HG03469 (cell line): ENCODE measurements around the gene RNF157.

ENCODE experiments used
- ATAC-seq: cut with Tn5 transposase; IDR thresholded peaks from one replicate; pipeline ENCODE4 v1.9.1; 2021; ENCODE audit warnings: mild to moderate bottlenecking, moderate library complexity, moderate number of reproducible peaks; ENCODE audit not compliant: unreplicated experiment

The RNF157 gene

DNA sequence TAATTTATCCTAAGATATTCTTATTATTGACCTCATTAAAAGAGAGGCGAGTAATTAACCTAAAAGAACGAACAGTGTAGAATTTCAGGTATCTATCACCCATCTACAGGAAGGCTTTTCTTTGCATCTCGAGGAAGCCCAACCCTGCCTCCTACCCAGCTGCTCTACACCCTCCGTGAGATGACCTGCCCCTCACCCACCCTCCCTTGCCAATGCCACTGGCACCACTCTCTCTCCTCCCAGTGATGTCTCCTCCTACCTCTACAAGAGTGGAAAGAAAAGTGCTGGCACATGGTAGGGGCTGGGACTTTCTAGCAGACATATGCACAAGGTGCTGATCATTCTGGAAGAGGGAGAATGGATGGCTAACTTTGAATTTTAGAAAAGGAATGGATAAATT is 76.4 kb downstream of the RNF157 start:
- no peak for ATAC-seq

DNA sequence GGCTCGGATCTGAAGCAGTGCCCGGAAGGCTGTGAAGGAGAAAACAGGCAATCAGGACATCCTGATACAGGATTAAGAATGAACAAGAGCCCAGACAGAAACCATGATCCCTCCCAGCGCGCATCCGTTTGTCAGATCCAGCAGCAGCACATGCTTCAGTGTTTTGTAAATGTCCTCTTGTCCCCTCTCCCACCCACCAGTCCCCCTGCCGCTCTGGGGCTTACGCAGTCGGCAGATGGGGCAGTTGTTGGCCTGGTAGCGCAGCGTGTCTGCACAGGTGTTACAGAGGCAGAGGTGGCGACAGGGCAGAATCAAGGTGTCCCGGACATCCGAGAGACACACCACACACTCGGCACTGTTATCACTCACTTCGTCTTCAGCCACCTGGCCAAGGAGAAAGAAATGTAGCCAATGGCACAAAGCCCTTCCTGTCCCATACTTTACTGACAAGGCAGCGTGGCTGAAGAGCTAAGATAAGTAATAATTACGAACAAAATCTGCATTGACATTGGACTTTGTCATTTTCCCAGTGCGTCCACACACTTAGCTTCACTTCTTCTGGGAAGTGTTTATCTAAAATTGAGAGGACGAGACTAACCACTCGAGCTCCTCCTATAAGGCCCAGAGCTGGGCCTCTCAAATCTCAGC is 78.5 kb downstream of the RNF157 start:
- ATAC-seq = no peak

DNA sequence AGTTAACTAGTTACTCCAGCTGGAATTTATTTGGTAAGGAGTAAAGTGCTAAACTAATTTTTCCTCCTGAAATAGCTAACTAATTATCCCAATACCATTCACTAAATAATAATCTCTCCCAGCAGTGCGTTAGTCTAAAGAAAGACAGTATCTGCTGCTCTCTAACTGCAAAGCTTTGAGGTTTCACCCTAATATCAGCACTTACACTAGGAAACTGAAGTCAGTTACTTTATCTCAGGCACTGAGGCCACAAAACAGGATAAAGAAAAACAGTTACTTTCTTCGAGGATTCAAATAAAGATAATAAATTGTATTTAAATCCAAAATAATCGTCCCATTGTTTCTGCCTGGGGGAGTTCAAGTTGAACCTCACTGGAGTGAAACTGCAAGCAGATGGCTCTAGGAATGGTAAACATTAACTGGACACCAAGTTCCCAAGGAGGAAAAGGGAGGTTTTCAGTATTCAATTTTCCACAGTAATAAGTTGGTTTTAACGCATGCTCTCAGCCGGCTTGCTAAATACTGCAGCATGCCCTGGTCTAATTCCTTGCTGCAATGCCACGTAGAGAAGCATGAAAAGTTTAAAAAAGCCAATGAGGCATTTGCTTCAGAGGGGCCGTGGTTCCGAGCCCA is 79.3 kb downstream of the RNF157 start:
- ATAC-seq = no peak

DNA sequence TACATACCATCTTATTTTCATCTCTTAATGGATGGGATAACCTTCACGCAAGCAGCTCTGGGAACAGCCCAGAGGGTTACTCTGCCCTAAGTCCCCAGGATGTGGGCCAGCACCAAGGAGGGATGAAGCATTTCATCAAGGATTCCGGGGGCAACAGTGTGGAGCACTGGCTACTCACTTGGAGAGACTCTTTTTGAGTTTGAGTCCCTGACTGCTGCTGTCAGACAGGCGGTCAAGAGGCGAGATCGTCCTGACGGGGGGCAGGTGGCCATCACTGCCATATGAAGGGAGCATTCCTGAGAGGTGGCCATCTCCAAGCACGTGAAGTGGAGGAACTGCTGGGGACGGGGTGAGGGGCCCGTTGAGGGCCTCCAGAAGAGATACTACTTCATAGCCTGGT is 81.1 kb downstream of the RNF157 start:
- ATAC-seq = no peak

DNA sequence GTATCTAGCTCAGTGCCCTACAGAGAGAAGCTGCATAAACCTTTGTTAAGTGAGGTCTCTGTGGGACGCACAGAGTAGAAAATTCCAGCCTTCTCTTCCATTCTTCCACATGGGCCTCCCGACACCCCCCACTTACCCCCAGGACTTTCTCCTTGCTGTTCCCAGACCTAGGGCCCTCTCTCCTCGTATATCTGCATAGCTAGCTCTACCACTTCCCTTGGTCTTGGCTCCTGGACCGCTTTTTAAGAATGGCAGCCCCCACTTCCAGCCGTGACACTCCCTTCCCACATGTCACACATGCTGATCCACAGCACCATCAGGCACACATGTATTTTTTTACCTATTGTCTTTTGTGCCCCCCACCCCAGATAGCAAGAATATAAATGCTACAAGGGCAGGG is 82.5 kb downstream of the RNF157 start:
- no peak for ATAC-seq

DNA sequence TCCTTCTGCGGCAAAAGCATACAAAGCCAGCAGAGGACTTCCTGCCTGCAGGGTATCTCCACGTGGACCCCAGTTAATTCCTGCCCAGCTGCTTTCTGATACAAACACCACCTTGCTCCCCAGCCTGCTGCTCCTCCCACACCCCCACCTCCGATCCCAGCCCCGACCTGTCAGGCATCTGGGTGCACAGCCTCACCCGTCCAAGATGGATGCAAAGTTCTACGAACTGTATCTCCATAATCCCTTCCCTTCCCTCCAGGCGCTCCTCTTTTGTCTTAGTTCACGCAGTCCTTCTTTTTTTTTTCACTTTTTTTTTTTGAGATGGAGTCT is 83.7 kb downstream of the RNF157 start:
- no peak for ATAC-seq

DNA sequence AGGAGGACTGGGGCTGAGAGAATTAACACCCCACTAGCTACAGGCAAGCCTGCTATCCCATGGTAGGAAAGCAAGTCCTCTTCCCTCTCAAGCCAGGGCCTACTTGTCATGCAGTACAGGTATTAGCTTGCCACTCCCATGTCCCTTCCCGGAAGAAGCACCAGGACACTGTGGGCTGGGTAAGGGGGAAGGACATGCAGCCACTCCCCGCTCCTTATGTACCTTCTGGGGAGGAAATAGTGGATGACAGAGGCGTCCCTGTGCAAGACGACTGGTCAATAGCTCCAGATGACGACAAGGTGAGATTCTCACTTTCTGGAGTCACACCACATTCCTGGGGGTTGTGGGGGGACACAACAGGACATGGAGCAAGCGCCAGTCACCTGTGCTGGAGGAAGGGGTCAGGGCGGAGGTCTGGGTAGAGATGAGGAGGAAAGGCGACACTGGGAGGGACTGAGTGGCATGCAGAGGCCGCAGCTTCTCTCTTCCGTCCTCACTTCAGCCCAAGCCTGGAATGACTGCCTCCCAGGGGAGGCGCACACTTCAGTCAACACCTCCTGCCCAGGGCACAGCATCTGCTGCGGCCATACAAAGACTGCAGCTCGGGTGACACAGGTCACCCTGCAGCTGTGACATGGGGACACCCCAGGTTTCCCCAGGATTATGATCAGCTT is 84.2 kb downstream of the RNF157 start:
- ATAC-seq = no peak

DNA sequence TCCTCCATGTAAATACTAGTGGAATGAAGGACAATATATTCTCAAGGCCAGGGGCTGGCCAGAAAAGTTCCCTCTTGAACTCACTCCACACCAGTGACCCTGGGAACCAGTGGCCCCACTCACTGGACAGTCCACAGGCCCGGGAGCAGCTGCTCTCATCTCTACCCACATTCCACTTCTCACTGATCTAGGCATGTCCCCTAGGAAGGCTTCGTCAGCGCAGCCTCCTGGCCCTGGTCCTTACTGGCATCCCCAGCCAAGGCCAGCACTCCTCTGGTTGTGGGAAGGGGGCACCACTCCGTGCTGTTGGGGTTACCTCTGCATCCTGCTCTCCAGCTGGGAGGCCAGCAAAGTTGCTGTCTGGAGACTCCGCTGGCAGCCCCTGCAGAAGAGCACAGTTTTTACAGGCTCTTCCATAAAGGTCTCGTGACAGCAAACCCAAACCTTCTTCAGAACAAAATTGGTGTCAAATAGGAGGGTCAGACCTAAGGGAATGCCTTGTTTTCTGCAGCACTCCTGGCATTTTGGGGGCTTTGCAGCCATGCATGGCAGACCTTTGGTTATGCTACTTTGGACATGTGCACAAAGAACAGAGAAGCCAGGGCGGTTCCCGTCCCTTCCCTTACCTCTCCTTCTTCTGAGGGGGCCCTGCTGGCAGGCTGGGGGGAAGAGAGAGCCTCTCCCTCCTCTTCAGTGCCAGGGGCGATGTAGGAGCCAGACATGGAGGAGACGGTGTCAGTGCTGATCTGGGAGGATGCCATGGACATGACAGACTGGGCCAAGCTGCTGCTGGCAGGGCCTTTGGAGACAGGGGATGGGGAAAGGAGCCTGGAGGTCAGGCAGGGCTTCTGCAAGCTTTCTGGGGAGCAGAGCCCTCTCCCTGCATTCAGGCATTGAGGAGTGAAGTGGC is 85.1 kb downstream of the RNF157 start:
- no peak for ATAC-seq

DNA sequence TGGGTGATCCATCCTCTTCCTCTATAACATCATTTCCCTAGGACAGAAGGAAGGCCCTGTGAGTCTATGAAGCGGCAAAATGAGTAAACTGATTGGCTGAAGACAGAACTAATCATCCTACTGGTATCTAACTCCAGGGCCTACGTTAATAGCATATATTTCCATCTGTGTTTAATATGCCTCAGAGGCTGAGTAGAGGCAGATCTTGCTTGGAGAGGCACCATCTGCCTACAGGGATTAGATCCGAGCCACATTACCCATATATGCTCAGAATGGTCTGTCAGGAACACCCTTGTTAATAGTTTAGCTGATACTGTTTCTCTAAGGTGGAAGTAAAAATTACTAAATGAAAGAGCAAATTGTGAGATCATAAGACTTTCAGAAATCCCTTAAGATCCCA is 86.0 kb downstream of the RNF157 start:
- ATAC-seq = no peak

DNA sequence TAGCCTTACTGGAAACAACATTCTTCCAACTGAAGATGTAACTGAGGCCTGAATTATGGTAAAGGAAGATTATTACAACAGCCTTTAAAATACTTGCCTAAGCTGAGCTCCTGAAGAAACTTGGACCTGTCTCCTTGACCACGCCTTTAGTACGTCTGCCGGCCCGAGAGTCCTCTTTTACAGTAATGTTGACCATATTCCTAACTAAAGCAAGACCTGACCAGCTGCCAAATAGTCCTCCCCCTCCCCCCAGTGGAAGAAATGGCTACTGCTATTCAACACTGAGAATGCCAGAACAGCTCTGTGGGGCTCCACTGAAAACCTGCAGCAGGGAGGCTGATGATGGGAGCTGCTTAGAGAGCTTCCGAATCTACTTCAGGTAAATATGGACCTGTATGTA is 86.7 kb downstream of the RNF157 start:
- no peak for ATAC-seq

DNA sequence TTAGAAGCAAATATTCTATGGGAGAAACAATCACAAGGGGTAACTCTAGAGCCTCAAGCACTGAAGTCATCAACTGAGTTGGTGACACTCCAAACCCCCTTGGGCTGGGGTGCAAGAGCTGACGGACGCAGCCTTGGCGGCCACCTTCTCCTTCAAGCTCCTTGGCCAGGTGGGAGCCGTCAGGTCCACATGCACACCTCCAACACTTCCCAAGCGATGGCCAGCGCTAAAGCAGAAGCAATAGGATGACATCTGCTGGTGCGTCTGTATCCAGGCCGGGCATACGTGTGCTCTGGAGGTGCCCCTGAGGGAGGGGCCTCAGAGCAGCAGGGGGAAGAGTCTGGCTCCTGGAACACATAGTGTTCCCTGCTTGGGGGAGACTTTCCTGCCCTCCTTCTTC is 87.1 kb downstream of the RNF157 start:
- no peak for ATAC-seq

DNA sequence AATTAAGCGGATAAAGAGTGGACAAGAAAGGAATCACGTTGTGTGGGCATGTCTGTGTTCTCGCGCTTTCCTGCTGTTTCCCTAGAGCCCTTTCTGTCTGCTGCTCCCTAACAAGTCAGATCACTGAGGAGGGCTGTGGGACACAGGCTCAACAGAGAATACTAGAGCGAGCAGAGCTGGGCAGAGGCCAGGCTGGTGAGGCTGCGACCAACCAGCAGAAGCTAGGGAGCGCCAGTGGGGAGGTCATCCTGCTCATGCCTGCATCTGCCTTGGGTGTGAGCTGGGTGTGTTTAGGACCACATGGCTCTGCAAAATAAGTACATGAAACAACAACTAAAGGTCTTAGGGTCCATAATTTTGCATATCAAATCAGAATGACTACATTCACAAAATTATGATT is 87.7 kb downstream of the RNF157 start:
- no peak for ATAC-seq

DNA sequence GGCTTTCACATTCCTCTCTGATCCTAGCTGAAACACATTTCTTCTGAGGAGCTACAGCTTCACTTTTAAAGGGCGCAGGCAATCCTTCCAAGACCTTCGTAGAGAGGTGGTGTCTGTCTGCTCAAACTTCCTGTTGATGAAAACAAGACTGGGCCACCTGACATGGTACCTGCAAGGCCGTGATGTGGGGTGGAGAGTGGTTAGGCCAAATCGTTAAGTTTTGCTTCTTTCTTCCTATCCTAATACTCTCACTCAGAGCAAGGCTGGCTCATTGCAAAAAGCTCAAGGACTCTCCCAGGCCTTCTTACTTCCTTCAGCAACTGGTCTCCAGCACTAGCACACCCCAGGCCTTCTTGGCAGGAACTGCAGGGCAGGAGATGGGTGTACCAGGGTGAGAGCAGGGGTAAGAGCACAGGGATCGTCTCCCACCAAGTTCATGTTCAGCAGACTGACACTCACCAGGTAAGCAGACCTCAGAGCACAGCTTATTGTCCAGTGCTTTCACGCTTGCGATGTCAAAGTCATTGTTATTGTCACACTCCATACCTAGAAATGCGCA is 88.3 kb downstream of the RNF157 start:
- no peak for ATAC-seq

DNA sequence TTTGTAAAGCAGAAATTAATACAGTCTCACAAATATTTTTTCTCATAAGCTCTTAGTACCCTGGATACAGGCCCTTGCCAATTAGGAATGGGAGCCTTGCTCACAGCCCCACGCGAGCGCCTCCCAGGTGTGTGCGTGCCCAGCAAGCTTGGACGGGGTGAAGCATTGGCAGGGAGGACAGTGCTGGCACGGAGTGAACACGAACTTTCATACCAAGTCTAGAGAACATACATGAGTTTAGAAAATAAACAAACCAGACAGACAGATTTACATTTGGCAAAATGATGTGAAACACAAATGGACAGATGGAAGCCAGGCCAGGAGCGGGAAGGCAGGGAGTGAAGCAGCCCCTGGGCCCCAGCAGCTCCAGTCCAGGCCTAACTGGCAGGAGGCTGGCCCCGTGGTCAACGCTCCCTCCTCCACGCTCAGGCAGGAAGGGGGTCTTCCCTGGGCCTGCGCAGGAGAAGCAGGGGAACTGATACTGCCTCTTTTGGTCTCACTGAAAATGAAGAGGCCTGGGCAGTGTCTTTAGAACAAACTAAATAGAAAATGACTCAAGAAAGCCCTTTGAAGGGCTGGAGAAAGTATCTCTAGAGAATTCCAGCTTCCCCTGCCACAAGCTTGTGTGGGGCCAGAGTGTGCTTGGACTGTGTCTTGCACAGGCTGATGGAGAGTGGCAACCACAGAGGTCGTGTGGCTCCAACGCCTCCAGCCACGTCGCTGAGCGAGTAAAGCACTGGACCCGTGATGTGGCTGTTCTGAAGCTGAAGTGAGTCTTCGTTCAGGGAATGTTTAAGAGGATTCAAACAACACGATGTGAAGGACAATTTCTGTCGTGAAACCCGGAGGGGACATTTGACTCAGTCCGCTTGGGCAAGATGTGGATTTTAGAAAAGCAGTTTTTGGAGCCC is 89.3 kb downstream of the RNF157 start:
- ATAC-seq = no peak

DNA sequence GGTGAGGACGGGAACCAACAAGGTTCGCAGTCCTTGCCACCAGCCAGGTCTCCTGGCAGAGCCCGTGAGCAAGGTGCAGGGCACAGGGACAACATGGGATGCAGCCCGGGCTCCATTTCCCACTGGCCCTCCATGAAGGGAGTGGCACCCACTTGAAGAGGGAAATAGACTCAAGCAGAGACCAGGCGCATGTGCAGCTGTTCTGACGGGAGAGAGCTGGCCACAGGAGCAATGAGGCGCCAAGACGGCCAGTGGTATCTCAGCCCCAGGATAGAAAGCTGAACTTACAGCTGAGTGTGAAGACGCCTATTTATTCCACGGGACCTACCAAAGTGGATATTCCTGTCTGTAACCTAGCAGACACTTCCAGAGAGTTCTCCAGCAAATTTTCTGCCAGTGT is 91.1 kb downstream of the RNF157 start:
- no peak for ATAC-seq

DNA sequence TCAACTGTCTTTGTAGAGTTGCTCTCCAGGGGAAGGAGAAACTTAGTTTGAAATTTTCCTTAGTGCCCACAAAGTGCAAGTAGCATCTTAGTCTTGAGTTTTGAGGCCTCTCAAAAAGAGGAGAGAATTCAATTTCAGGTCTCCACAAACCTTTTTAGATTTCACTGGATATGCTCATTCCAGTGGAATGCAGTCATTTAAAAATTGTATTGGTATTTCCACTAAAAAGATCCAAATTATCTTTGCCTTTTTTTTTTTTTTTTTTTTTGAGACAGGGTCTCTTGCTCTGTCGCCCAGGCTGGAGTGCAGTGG is 92.3 kb downstream of the RNF157 start:
- no peak for ATAC-seq

DNA sequence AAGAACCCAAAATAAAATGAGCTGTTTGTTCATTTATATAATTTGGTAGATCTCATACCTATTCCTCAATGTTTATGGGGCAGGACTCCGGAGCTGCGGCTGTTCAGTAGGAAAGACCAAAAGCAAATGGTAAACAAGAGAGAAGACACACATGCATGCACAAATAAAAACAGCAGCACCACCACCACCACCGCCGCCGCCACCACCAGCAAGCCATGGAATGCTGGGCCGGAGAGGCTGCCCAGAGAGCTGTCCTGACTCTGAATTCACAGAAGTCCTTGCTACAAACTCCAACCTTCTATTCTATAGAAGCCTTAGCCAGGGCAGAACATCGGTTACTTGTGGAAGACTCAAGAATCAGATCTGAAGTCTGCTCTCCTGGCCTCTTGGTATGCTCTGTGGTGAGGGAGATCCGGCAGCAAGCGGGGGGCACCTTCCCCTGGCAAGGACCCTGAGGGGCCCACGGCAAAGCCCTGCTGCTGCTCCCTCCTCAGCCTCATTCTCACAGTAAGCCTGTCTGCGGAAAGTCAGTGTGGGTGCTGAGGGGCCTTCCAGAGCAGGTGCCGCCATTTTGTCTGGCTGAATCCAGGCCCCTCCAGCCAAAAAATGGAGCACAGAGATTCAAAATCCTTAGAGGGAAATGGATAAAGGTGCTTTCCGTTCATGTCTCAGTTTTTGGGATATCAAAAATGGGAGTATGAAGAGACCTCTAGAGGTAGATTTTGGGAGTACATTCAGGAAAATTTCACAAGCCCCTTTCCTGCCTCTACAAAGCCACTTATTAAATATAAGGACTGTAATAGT is 92.9 kb downstream of the RNF157 start:
- ATAC-seq = no peak

DNA sequence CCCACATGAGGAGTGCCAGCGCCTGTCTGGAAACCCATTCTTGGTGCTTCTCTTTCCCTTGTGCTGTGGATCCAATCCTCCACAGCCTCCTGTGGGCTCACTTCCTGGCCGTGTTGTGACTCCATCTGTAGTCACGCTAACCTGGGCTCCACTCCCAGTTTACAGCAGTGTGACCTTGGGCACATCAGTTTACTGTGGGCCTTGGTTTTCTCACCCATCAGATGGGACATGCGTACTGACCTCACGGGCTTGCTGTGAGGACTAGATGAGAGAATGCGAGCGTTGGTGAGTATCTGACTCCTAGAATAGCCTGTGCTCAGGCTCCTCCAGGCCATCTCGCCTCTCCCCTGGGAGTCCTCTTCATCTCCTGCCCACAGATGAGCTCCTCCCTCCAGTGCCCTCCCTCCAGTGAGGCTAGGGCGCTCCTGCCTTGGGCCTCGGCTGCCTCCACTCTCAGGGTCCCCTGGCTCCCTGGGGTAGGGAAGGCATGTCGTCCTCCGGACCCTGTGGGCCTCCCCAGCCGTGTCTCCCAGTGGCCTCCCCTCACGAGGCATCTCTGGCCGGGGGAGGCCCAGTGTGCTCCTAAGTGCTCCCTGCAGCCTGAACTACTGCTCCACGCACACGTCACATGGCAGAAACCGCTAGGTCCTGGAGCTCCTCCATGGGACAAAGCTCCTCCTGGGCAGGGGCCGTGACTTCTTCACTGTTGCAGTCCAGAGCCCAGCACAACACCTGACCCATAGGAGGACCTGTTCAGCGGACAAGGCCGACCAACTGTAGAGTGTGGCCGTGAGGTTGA is 94.0 kb downstream of the RNF157 start:
- no peak for ATAC-seq
